A673 (cell line): ENCODE data around the gene ARID3C.

Experiments
- CTCF ChIP-seq: fragments of 300-800, 200-600 bp; sonication (generic); conservative IDR thresholded peaks from 2 replicates; pipeline ENCODE4 v1.5.1; 2017; ENCODE audit warnings: low read depth, mild to moderate bottlenecking, antibody characterized with exemption, low read length, moderate library complexity, mixed read lengths
- EZH2 ChIP-seq: fragments of 200-600 bp; sonication (generic); IDR thresholded peaks from 2 replicates; pipeline ENCODE4 v1.6.1; 2017; ENCODE audit warnings: borderline replicate concordance, low read depth, mild to moderate bottlenecking, mixed read lengths, antibody characterized with exemption, low read length; ENCODE audit not compliant: poor library complexity, severe bottlenecking

- TF ChIP-seq CTCF: no peak
- no peak for TF ChIP-seq EZH2
Observed at GRCh38 chr9:34648673-34649072, 19.8 kb upstream of the ARID3C start.
